AG04449 (cell line): ENCODE measurements around the gene TMEM91.

Experiments used
- CTCF ChIA-PET: fragments of 350-600 bp; formaldehyde crosslinking; extraction: SDS; loops from one replicate; lab custom pipeline; 2021; ENCODE audit warnings: antibody characterized with exemption; lab: Yijun Ruan, JAX
- POLR2A ChIA-PET: fragments of 400-600, 350-600 bp; formaldehyde crosslinking; extraction: SDS; loops from one replicate; lab custom pipeline; 2020; ENCODE audit warnings: antibody characterized with exemption, inconsistent platforms; lab: Yijun Ruan, JAX
- DNase-seq: peaks from one replicate; pipeline ENCODE4 v3.0.0-alpha.2; 2010; ENCODE audit warnings: low read depth, low spot score
- H3K4me3 ChIP-seq: 2 replicates; pipeline ENCODE4 v1.5.1; 2011; ENCODE audit warnings: low read depth, mild to moderate bottlenecking, control low read depth, low read length
- CTCF ChIP-seq: IDR thresholded peaks from one replicate; pipeline ENCODE4 v1.5.1; 2011; ENCODE audit warnings: mild to moderate bottlenecking, moderate library complexity, low read length, control low read depth, inconsistent platforms; ENCODE audit not compliant: insufficient read depth; ENCODE audit errors: missing control alignments

The TMEM91 gene

GRCh38 chr19:41352279-41352608 is 24.1 kb upstream of the TMEM91 start:
- DNase-seq: no peak
- ChIA-PET POLR2A (interaction anchor here (0.6 to 3.8 kb wide), 5 partner anchors 11 to 95 kb away, joined by 3 to 29 read pairs (median 5); partner anchors contain the start of genes B9D2 and CCDC97), CTCF (interaction anchor here (0.6 to 6.8 kb wide), 16 partner anchors 12 to 148 kb away, joined by 3 to 103 read pairs (median 4); partner anchors contain the start of genes AXL, B9D2 and HNRNPUL1)
- H3K4me3 ChIP-seq: peak overlapping the region; percentile 87
- TF ChIP-seq CTCF: no peak

GRCh38 chr19:41352609-41353465 is 23.5 kb upstream of the TMEM91 start:
- ChIA-PET CTCF (interaction anchor here (0.6 to 6.8 kb wide), 17 partner anchors 13 to 148 kb away, joined by 3 to 103 read pairs (median 4); partner anchors contain the start of genes AXL and B9D2), POLR2A (interaction anchor here (0.5 to 3.8 kb wide), 10 partner anchors 11 to 665 kb away, joined by 3 to 29 read pairs (median 3); partner anchors contain the start of genes B9D2 and DMAC2)
- H3K4me3 ChIP-seq: peak overlapping the region; percentile 87
- peak; percentile 67 for TF ChIP-seq CTCF
- no peak for DNase-seq

- peak; percentile 98 for TF ChIP-seq CTCF
- no peak for DNase-seq
- peak within 1 kb of the TSS; percentile 87 for H3K4me3 ChIP-seq
- ChIA-PET POLR2A (interaction anchor here (0.7 to 3.8 kb wide), 6 partner anchors 10 to 86 kb away, joined by 3 to 29 read pairs (median 3); partner anchors contain the start of genes B9D2 and DMAC2), CTCF (interaction anchor here (0.7 to 6.8 kb wide), 10 partner anchors 13 to 149 kb away, joined by 3 to 103 read pairs (median 6); partner anchors contain the start of gene B9D2)
These were observed 22.6 kb upstream of the TMEM91 start, which contains the start of gene TGFB1 for GRCh38 chr19:41353466-41354342. TGFB1 (minus strand) TSS chr19:41353922; CDS start chr19:41353044, 878 bp downstream.

GRCh38 chr19:41354343-41354953 is 21.9 kb upstream of the TMEM91 start:
- TF ChIP-seq CTCF: no peak
- H3K4me3 ChIP-seq: peak overlapping the region; percentile 87
- ChIA-PET POLR2A (interaction anchor here (3.8 kb wide), 1 partner anchor 9 kb away, joined by 29 read pairs; the partner anchor contains the start of gene B9D2), CTCF (interaction anchor here (0.6 to 6.8 kb wide), 11 partner anchors 8 to 150 kb away, joined by 3 to 103 read pairs (median 5); partner anchors contain the start of gene B9D2)
- no peak for DNase-seq

- ChIA-PET POLR2A (no interaction called here), CTCF (interaction anchor here (0.6 to 6.8 kb wide), 13 partner anchors 9 to 150 kb away, joined by 3 to 103 read pairs (median 4); partner anchors contain the start of gene B9D2)
- TF ChIP-seq CTCF: no peak
- no peak overlapping the region for H3K4me3 ChIP-seq
- no peak for DNase-seq
These were observed 21.3 kb upstream of the TMEM91 start for GRCh38 chr19:41355035-41355434.
